Heart right ventricle (tissue), 16 donors: ENCODE data around the gene TTBK1. TPM values are rescaled to one million over a fixed set of nuclear protein-coding genes. Genes with fewer than 3 reads are reported as not detected.

Experiments
- ATAC-seq, 8 donors: fragments of 200-7000 bp; cut with Tn5 transposase; one replicate each; pipeline ENCODE4 v1.9.1; 2020; ENCODE audit warnings: mild to moderate bottlenecking in 8 of 8, moderate library complexity in 8 of 8, moderate number of reproducible peaks in 1 of 8
- DNase-seq, 2 donors: peaks; one replicate each; pipeline ENCODE4 v3.0.0-alpha.2; 2020
- H3K27ac ChIP-seq, 10 donors: fragments of 200-600 bp; sonication (generic) in 2 of 10; one replicate each; pipeline versions ENCODE4 v1.5.0 to v1.8.0; 2020 to 2022; ENCODE audit warnings: mild to moderate bottlenecking in 3 of 10
- H3K27me3 ChIP-seq, 7 donors: fragments of 200-600 bp; one replicate each; pipeline ENCODE4 v1.8.0; 2021 to 2022; ENCODE audit warnings: mild to moderate bottlenecking in 2 of 7
- H3K36me3 ChIP-seq, 9 donors: fragments of 200-600 bp; sonication (generic) in 1 of 9; one replicate each; pipeline versions ENCODE4 v1.5.0 to v1.8.0; 2020 to 2022; ENCODE audit warnings: mild to moderate bottlenecking in 2 of 9
- H3K4me1 ChIP-seq, 9 donors: fragments of 200-600 bp; sonication (generic) in 1 of 9; one replicate each; pipeline versions ENCODE4 v1.5.0 to v1.8.0; 2020 to 2022; ENCODE audit warnings: mild to moderate bottlenecking in 4 of 9
- H3K4me3 ChIP-seq, 10 donors: fragments of 200-600 bp; sonication (generic) in 2 of 10; one replicate each; pipeline versions ENCODE4 v1.5.0 to v1.8.0; 2020 to 2022; ENCODE audit warnings: mild to moderate bottlenecking in 7 of 10, moderate library complexity in 2 of 10
- H3K9me3 ChIP-seq, 11 donors: fragments of 200-600 bp in 10 of 11; sonication (generic) in 2 of 11; one replicate each; pipeline versions ENCODE4 v1.5.0 to v1.8.0; 2013 to 2022; ENCODE audit warnings: mild to moderate bottlenecking in 2 of 11, control low read depth in 1 of 11, moderate library complexity in 1 of 11
- WGBS, 2 donors: extraction: QIAGEN DNeasy Blood & Tissue Kit; methylation state at CpG; one replicate each; pipeline ENCODE4 v1.1.7; 2013; ENCODE audit warnings: inconsistent platforms in 1 of 2; 5-methylcytosine and 5-hydroxymethylcytosine counted together
- intact Hi-C, 10 donors: fragments of 100-400 bp; cut with DNase I; formaldehyde crosslinking; loops; one replicate each; pipeline versions ENCODE4 v1.11.1 to v1.14.2; 2022
- polyA plus RNA-seq, 2 donors: library from polyadenylated mRNA; stranded (reverse); fragments of 200-250 nt; gene quantifications; one replicate each; pipeline ENCODE4 v1.2.3, GENCODE V29; 2013
- total RNA-seq, 10 donors: library from RNA; stranded (reverse); fragmentation: NEBNext Ultra II Directional in 3 of 10; extraction: Animal tissue kit (Norgen Biotek cat#: 25700) in 3 of 10; gene quantifications; one replicate each; pipeline versions ENCODE4 v1.2.1 to v1.2.4, GENCODE V29; 2021 to 2023
- TF ChIP-seq, protein P1 (sequence below), 9 donors: fragments of 200-600 bp; sonication (generic) in 2 of 9; IDR thresholded peaks; one replicate each; pipeline versions ENCODE4 v1.5.0 to v1.8.0; 2021 to 2022; ENCODE audit warnings: antibody characterized with exemption in 9 of 9, mild to moderate bottlenecking in 5 of 9, moderate library complexity in 1 of 9
- donor health status: Arrhythmogenic right ventricular cardiomyopathy.
- donor health status: ischemic (EF 13 %, LVEDD 7.1; RV severe dilation, severe dysfunction).
- donor health status: healthy with polysubstance abuse.
- donor health status: DM: no; HTN: yes; CAD: no.
- donor health status: DM: no; HTN: no; CAD: no.
- donor health status: ischemic (EF 25% LVEDD 6.9; RV normal size, moderate dysfunction).
- donor health status: ischemic (EF 25% LVEDD 5.7; RV mildly dilated, moderate dysfunction).
- donor health status: healthy.
- donor health status: DM: yes; HTN: yes; CAD: no.
- donor health status: Ischemic cardiomyopathy.
- donor health status: ischemic (EF 35%, LVEDD 5.7; RV mildly dilated, moderate dysfunction).
- donor health status: nonischemic (EF 11% LVEDD 7.7; RV severe dilation, severe dysfunction).
- donor health status: DM: yes; HTN: yes; CAD: no.
- donor health status: PGD.
- donor health status: ischemic (EF 29% LVEDD 5.4; RV normal size, mild dysfunction).
- donor health status: nonischemic (EF 23%, LVEDD 6.1; RV moderate dilation, normal function).

TTBK1 gene
- total and polyA plus RNA-seq, 12 donors: 0.04 to 0.69 (median 0.29) TPM

GRCh38 chr6:43280234-43280633, 37.0 kb downstream of the TTBK1 start:
- Histone ChIP-seq H3K27ac (no peak overlapping the region), H3K4me1 (peaks cover 0 to 12% (median 7%) of the 10 kb centered on the region in 9 donors), H3K27me3 (peaks cover 2 to 42% (median 29%) of the 10 kb centered on the region in 7 donors), H3K9me3 (no peaks in the 10 kb centered on the region), H3K36me3 (no peaks in the 10 kb centered on the region), H3K4me3 (no peak overlapping the region)
- WGBS, 2 donors: 72 to 82% methylated on average over 2 of the region's 2 CpGs
- ATAC-seq: no peak
- DNase-seq: no peak
- TF ChIP-seq, protein P1, sequence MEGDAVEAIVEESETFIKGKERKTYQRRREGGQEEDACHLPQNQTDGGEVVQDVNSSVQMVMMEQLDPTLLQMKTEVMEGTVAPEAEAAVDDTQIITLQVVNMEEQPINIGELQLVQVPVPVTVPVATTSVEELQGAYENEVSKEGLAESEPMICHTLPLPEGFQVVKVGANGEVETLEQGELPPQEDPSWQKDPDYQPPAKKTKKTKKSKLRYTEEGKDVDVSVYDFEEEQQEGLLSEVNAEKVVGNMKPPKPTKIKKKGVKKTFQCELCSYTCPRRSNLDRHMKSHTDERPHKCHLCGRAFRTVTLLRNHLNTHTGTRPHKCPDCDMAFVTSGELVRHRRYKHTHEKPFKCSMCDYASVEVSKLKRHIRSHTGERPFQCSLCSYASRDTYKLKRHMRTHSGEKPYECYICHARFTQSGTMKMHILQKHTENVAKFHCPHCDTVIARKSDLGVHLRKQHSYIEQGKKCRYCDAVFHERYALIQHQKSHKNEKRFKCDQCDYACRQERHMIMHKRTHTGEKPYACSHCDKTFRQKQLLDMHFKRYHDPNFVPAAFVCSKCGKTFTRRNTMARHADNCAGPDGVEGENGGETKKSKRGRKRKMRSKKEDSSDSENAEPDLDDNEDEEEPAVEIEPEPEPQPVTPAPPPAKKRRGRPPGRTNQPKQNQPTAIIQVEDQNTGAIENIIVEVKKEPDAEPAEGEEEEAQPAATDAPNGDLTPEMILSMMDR (IDR thresholded peaks at IDR 0.05): no peak
- intact Hi-C loops: no loop called here

DNA sequence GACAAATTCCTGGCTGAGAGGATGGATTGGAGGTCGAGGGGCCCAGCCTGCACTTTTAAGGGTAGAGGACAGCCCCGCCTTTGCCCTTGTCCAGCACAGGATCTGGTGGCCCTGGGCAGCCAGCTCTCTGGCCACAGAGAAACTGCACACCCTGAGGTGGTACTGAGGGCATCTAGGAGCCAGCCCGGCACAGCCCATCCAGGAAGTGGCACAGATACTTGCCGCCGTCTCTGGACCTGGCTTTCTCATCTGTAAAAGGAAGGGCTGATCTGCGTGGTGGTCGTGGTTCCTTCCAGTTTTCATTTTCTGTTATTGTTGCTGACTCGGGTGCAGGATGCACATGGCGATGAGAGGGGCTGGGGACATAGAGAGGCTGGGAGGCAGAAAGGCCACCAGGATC, 38.8 kb downstream of the TTBK1 start:
- Histone ChIP-seq H3K27me3 (peaks cover 0 to 41% (median 16%) of the 10 kb centered on the region in 7 donors), H3K27ac (no peak overlapping the region), H3K9me3 (no peaks in the 10 kb centered on the region), H3K4me1 (no peaks in the 10 kb centered on the region), H3K36me3 (no peaks in the 10 kb centered on the region), H3K4me3 (no peak overlapping the region)
- intact Hi-C loops: no loop called here
- WGBS, 2 donors: 71 to 80% methylated on average over 9 of the region's 9 CpGs
- DNase-seq: no peak
- ATAC-seq: no peak
- TF ChIP-seq, protein P1 (IDR thresholded peaks at IDR 0.05): no peak

GRCh38 chr6:43282636-43283513, 39.6 kb downstream of the TTBK1 start:
- WGBS, 2 donors: 82 to 93% methylated on average over 32 of the region's 32 CpGs
- intact Hi-C loops: no loop called here
- no peaks in the 10 kb centered on the region for H3K36me3 ChIP-seq
- no peaks in the 10 kb centered on the region for H3K4me1 ChIP-seq
- H3K4me3 ChIP-seq: no peak overlapping the region
- TF ChIP-seq, protein P1 (IDR thresholded peaks at IDR 0.05): no peak
- no peak for DNase-seq
- no peaks in the 10 kb centered on the region for H3K9me3 ChIP-seq
- no peak overlapping the region for H3K27ac ChIP-seq
- no peak for ATAC-seq
- peaks cover 0 to 41% (median 16%) of the 10 kb centered on the region in 7 donors for H3K27me3 ChIP-seq

DNA sequence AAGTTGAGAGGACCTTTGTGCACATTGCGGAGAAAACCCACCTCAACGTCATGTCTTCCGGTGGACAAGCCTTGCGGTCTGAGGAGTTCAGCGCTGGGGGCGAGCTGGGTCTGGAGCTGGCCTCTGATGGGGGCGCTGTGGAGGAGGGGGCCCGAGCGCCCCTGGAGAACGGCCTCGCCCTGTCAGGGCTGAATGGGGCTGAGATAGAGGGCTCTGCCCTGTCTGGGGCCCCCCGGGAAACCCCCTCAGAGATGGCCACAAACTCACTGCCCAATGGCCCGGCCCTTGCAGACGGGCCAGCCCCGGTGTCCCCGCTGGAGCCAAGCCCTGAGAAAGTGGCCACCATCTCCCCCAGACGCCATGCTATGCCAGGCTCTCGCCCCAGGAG, 40.2 kb downstream of the TTBK1 start:
- H3K9me3 ChIP-seq: no peaks in the 10 kb centered on the region
- no peaks in the 10 kb centered on the region for H3K4me1 ChIP-seq
- no peak for DNase-seq
- TF ChIP-seq, protein P1 (IDR thresholded peaks at IDR 0.05): no peak
- intact Hi-C loops: no loop called here
- H3K27ac ChIP-seq: no peak overlapping the region
- peaks cover 0 to 41% (median 16%) of the 10 kb centered on the region in 7 donors for H3K27me3 ChIP-seq
- no peaks in the 10 kb centered on the region for H3K36me3 ChIP-seq
- 92 to 94% methylated on average over 18 of the region's 18 CpGs for WGBS, 2 donors
- ATAC-seq: no peak
- no peak overlapping the region for H3K4me3 ChIP-seq
